MM.1S (cell line): ENCODE data around the gene NSUN3.

Experiments used
- DNase-seq: peaks from one replicate; pipeline ENCODE4 v3.0.0-alpha.2; 2015
- H2AFZ ChIP-seq: fragments of 300-600 bp; sonication (generic); 2 replicates; pipeline ENCODE4 v1.6.0; 2016; ENCODE audit warnings: antibody characterized with exemption, low read length
- H3F3A ChIP-seq: fragments of 300-600 bp; sonication (generic); 2 replicates; pipeline ENCODE4 v1.6.1; 2016; ENCODE audit warnings: mild to moderate bottlenecking, antibody characterized with exemption, low read length, moderate library complexity, mixed read lengths; ENCODE audit not compliant: insufficient read depth
- H3K27ac ChIP-seq: fragments of 300-600 bp; sonication (generic); 2 replicates; pipeline ENCODE4 v1.5.1; 2016; ENCODE audit warnings: mild to moderate bottlenecking, low read length
- H3K27me3 ChIP-seq: fragments of 300-600 bp; sonication (generic); replicated peaks from 2 replicates; pipeline ENCODE4 v1.6.0; 2016; ENCODE audit warnings: low read length; ENCODE audit not compliant: insufficient read depth
- H3K36me3 ChIP-seq: fragments of 300-600 bp; sonication (generic); replicated peaks from 2 replicates; pipeline ENCODE4 v1.6.1; 2016; ENCODE audit warnings: mild to moderate bottlenecking, low read length, mixed read lengths; ENCODE audit not compliant: insufficient read depth
- H3K4me1 ChIP-seq: fragments of 300-600 bp; sonication (generic); 2 replicates; pipeline ENCODE4 v1.6.1; 2016; ENCODE audit warnings: low read length, mixed read lengths
- H3K4me2 ChIP-seq: fragments of 300-600 bp; sonication (generic); 2 replicates; pipeline ENCODE4 v1.6.0; 2016; ENCODE audit warnings: low read depth, low read length
- H3K4me3 ChIP-seq: fragments of 300-600 bp; sonication (generic); 2 replicates; pipeline ENCODE4 v1.5.1; 2016; ENCODE audit warnings: low read length, mixed read lengths
- H3K79me2 ChIP-seq: fragments of 300-600 bp; sonication (generic); 2 replicates; pipeline ENCODE4 v1.6.1; 2016; ENCODE audit warnings: mixed run types, low read length, mixed read lengths
- H3K9ac ChIP-seq: fragments of 300-600 bp; sonication (generic); 2 replicates; pipeline ENCODE4 v1.6.1; 2016; ENCODE audit warnings: low read length, mixed read lengths
- H3K9me2 ChIP-seq: fragments of 300-600 bp; sonication (generic); replicated peaks from 2 replicates; pipeline ENCODE4 v1.6.1; 2016; ENCODE audit warnings: mild to moderate bottlenecking, low read length, mixed read lengths; ENCODE audit not compliant: insufficient read depth
- H3K9me3 ChIP-seq: fragments of 300-600 bp; sonication (generic); replicated peaks from 2 replicates; pipeline ENCODE4 v1.6.1; 2016; ENCODE audit warnings: mild to moderate bottlenecking, low read length, mixed read lengths; ENCODE audit not compliant: insufficient read depth
- H4K20me1 ChIP-seq: fragments of 300-600 bp; sonication (generic); 2 replicates; pipeline ENCODE4 v1.6.1; 2016; ENCODE audit warnings: mild to moderate bottlenecking, low read length, moderate library complexity, mixed read lengths; ENCODE audit not compliant: insufficient read depth
- EZH2 ChIP-seq: fragments of 300-600 bp; sonication (generic); optimal IDR thresholded peaks from 2 replicates; pipeline ENCODE3; 2017; ENCODE audit warnings: low read depth, mild to moderate bottlenecking, antibody characterized with exemption, low read length, mixed read lengths
- EZH2phosphoT487 ChIP-seq: fragments of 300-600 bp; sonication (generic); IDR thresholded peaks from 2 replicates; pipeline ENCODE4 v1.6.1; 2018; ENCODE audit warnings: antibody characterized with exemption, low read length
- TF ChIP-seq, protein P1 (sequence below): fragments of 300-600 bp; sonication (generic); IDR thresholded peaks from 2 replicates; pipeline ENCODE4 v1.5.1; 2016; ENCODE audit warnings: antibody characterized with exemption, low read length, mixed read lengths

Gene NSUN3

GRCh38 chr3:94095111-94095510 lies 32.2 kb downstream of the NSUN3 start:
- TF ChIP-seq, protein P1, sequence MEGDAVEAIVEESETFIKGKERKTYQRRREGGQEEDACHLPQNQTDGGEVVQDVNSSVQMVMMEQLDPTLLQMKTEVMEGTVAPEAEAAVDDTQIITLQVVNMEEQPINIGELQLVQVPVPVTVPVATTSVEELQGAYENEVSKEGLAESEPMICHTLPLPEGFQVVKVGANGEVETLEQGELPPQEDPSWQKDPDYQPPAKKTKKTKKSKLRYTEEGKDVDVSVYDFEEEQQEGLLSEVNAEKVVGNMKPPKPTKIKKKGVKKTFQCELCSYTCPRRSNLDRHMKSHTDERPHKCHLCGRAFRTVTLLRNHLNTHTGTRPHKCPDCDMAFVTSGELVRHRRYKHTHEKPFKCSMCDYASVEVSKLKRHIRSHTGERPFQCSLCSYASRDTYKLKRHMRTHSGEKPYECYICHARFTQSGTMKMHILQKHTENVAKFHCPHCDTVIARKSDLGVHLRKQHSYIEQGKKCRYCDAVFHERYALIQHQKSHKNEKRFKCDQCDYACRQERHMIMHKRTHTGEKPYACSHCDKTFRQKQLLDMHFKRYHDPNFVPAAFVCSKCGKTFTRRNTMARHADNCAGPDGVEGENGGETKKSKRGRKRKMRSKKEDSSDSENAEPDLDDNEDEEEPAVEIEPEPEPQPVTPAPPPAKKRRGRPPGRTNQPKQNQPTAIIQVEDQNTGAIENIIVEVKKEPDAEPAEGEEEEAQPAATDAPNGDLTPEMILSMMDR = no peak
- no peak for TF ChIP-seq EZH2phosphoT487
- TF ChIP-seq EZH2 = no peak
- Histone ChIP-seq H3K36me3 (no peaks in the 10 kb centered on the region; the same call in 1 of the 2 replicates), H3K4me3 (no peak overlapping the region), H2AFZ (no peak overlapping the region), H3K27ac (no peak overlapping the region), H3K79me2 (no peaks in the 10 kb centered on the region), H3K9ac (no peak overlapping the region), H4K20me1 (no peaks in the 10 kb centered on the region), H3K9me2 (no peaks in the 10 kb centered on the region), H3K4me2 (no peak overlapping the region), H3K4me1 (peaks cover 8% of the 10 kb centered on the region), H3K9me3 (no peaks in the 10 kb centered on the region), H3F3A (no peaks in the 10 kb centered on the region), H3K27me3 (no peaks in the 10 kb centered on the region)
- DNase-seq = no peak

- no peak overlapping the region for H3K27ac ChIP-seq
- no peak overlapping the region for H3K4me2 ChIP-seq
- DNase-seq = no peak
- TF ChIP-seq, protein P1 = no peak
- no peak for TF ChIP-seq EZH2phosphoT487
- TF ChIP-seq EZH2 = no peak
- peaks cover 8% of the 10 kb centered on the region for H3K4me1 ChIP-seq
- no peak overlapping the region for H2AFZ ChIP-seq
- H4K20me1 ChIP-seq = no peaks in the 10 kb centered on the region
- no peaks in the 10 kb centered on the region for H3F3A ChIP-seq
- H3K79me2 ChIP-seq = no peaks in the 10 kb centered on the region
- H3K36me3 ChIP-seq = no peaks in the 10 kb centered on the region; the same call in 1 of the 2 replicates
- no peak overlapping the region for H3K9ac ChIP-seq
- H3K27me3 ChIP-seq = no peaks in the 10 kb centered on the region
- no peaks in the 10 kb centered on the region for H3K9me3 ChIP-seq
- H3K9me2 ChIP-seq = no peaks in the 10 kb centered on the region
- no peak overlapping the region for H3K4me3 ChIP-seq
Measured at GRCh38 chr3:94098452-94098851, 35.6 kb downstream of the NSUN3 start.

GRCh38 chr3:94099311-94099710 lies 36.5 kb downstream of the NSUN3 start:
- Histone ChIP-seq H3K9me2 (no peaks in the 10 kb centered on the region), H3K9ac (no peak overlapping the region), H3F3A (no peaks in the 10 kb centered on the region), H3K4me1 (peaks cover 1% of the 10 kb centered on the region; the same call in 1 of the 2 replicates), H3K4me2 (no peak overlapping the region), H3K4me3 (no peak overlapping the region), H3K27ac (no peak overlapping the region), H3K79me2 (no peaks in the 10 kb centered on the region), H4K20me1 (no peaks in the 10 kb centered on the region), H3K36me3 (no peaks in the 10 kb centered on the region; the same call in 1 of the 2 replicates), H3K9me3 (no peaks in the 10 kb centered on the region), H2AFZ (no peak overlapping the region), H3K27me3 (no peaks in the 10 kb centered on the region)
- DNase-seq = no peak
- no peak for TF ChIP-seq EZH2
- TF ChIP-seq, protein P1 = no peak
